Stimulated activated naive CD8-positive, alpha-beta T cell treated with anti-CD3 and anti-CD28 coated beads, Interleukin-15, amount 100 ng/mL, for 72 hours (primary cell): ENCODE results near the gene GALNT3.

Experiments
- ATAC-seq: fragments of 150-1000 bp; cut with Tn5 transposase; 2 replicates; pipeline ENCODE4 v1.10.0; 2021; ENCODE audit warnings: mild to moderate bottlenecking, moderate library complexity
- DNase-seq, 2 donors: peaks; one replicate each; pipeline ENCODE4 v3.0.0; 2021 to 2022
- H3K27ac Mint-ChIP-seq, 2 donors: one replicate each; pipeline ENCODE4 v1.8.0; 2022; ENCODE audit warnings: mild to moderate bottlenecking in 2 of 2, mixed read lengths in 2 of 2, moderate library complexity in 2 of 2
- H3K27me3 Mint-ChIP-seq: one replicate; pipeline ENCODE4 v1.8.0; 2022; ENCODE audit warnings: mixed read lengths
- H3K4me1 Mint-ChIP-seq: one replicate; pipeline ENCODE4 v1.8.0; 2022; ENCODE audit warnings: mild to moderate bottlenecking, mixed read lengths
- H3K4me3 Mint-ChIP-seq, 2 donors: one replicate each; pipeline ENCODE4 v1.8.0; 2022; ENCODE audit warnings: mild to moderate bottlenecking in 2 of 2, mixed read lengths in 2 of 2, moderate library complexity in 1 of 2
- H3K9me3 Mint-ChIP-seq, 2 donors: one replicate each; pipeline ENCODE4 v1.8.0; 2022; ENCODE audit warnings: mixed read lengths in 2 of 2

Gene GALNT3

DNA sequence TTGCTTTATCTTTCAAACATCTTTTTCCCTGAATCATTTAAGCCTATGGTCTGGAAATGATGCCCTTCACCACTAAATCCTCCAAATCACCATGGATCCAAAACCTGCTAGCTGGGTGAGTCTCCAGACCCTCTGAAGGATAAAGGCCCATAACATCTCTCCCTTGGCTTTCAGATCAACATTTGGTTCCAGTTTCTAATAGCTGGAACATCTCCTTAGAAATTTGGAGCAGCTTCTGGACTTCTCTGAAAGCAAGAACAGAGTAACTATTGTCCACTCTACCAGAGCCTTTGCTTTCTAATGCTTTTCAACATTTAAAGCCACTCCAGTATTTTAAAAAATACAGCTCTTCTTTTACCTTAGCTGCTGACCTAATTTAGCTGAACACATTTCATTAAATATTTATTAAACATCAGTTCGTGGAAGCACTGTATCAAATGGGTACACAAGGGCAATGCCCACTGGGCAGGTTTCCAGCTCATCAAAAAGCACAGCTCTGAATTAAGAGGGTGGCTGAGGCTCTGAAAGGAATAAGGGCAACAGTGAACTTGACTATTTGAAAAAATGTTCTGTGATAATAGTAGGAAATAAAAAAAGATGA, 75.3 kb downstream of the GALNT3 start:
- Mint-ChIP-seq H3K27me3 (peaks cover 9% of the 10 kb centered on the region), H3K27ac (no peak overlapping the region), H3K4me3 (no peak overlapping the region), H3K4me1 (no peaks in the 10 kb centered on the region), H3K9me3 (no peaks in the 10 kb centered on the region)
- ATAC-seq (no peak), DNase-seq (no peak)

DNA sequence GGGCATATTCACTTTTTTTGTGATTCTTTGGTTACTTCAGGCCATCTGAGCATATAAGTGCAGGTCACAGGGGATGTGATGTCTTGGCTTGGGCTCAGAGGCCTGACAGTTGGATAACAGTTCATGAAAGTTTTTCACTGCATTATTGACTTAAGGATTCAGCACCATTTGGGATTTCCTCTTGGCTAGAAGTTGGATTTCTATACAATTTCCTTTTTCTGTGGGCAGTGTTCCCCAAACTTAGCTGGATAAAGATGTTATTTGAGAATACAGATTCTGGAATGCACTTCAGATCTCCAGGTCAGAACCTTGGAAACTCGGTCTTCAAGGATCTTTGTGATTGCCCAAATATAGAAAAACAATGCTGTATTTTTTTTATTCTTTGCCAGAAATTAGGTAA, 78.0 kb downstream of the GALNT3 start:
- Mint-ChIP-seq H3K4me3 (no peak overlapping the region), H3K4me1 (no peaks in the 10 kb centered on the region), H3K27me3 (peaks cover 3% of the 10 kb centered on the region), H3K9me3 (no peaks in the 10 kb centered on the region), H3K27ac (no peak overlapping the region)
- ATAC-seq (no peak), DNase-seq (no peak)

DNA sequence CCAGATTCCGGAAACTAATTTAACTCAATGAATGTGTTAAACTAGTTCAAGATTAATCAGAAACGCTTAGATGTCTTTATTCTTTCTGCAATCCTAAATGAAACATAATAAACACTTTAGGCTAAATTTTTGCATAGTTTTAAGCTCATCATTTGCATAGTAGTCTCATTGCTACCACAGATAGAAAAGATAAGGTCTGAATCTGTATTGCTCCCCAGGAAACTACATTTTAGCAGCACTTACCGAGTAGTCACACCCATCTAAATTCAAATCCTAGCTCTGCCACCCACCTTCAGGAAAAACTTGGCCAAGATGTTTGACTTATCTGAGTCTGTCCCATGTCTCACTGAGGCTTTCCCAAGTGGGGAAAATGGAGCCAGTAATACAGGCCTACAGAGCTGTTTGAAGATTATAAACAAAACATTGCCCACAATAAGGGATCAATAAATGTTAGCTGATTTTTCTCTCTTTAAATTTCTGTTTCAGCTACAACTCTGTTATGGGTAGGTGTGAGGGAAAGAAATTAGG, 87.0 kb downstream of the GALNT3 start:
- peaks cover 29% of the 10 kb centered on the region for H3K27me3 Mint-ChIP-seq
- H3K9me3 Mint-ChIP-seq: peaks cover 0 to 7% of the 10 kb centered on the region in 2 donors
- H3K4me3 Mint-ChIP-seq: no peak overlapping the region
- no peak for ATAC-seq
- no peak overlapping the region for H3K27ac Mint-ChIP-seq
- no peak for DNase-seq
- H3K4me1 Mint-ChIP-seq: no peaks in the 10 kb centered on the region

DNA sequence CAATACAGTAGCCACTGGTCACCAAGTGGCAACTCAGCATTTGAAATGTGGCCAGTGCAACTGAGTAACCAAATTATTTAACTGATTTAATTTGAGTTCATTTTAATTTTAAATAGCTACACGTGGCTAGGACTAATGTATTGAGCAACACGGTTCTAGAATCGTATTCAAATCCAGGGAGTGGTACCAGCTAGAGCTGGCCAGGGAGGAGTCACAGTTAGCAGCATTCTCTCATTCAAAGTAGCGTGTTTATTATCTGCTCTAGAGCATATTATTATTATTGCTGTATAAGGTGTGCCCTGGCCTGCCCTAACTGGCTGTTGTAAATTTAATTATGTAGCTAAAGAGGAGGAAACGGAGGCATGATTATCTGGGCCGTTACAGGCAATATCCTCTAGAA, 92.9 kb downstream of the GALNT3 start:
- Mint-ChIP-seq H3K9me3 (no peaks in the 10 kb centered on the region), H3K4me3 (no peak overlapping the region), H3K4me1 (no peaks in the 10 kb centered on the region), H3K27ac (peak overlapping the region in 1 of 2 donors; percentile 52), H3K27me3 (peaks cover 46% of the 10 kb centered on the region)
- ATAC-seq (no peak), DNase-seq (no peak)

DNA sequence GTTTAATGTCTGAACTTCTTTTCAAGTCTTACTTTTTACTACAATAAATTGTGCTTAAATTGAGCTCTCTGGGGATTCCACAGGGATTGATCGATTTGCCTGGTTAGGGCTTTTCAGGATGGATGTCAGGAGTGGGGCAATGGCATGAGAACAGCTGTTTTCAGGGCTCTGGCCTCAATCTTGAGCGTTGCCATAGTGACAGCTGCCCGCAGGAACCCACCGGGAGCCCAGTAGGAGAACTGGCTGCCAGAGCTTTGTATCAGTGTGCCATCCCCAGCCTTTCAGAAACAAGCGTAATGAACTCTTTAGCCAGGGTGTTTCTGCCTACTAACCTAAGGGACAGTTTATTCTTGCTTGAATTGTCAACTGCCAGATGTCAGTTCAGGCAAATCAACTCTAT, 93.5 kb downstream of the GALNT3 start:
- no peaks in the 10 kb centered on the region for H3K9me3 Mint-ChIP-seq
- H3K4me1 Mint-ChIP-seq: no peaks in the 10 kb centered on the region
- H3K27me3 Mint-ChIP-seq: peaks cover 47% of the 10 kb centered on the region
- DNase-seq: no peak
- no peak for ATAC-seq
- no peak overlapping the region for H3K27ac Mint-ChIP-seq
- no peak overlapping the region for H3K4me3 Mint-ChIP-seq

DNA sequence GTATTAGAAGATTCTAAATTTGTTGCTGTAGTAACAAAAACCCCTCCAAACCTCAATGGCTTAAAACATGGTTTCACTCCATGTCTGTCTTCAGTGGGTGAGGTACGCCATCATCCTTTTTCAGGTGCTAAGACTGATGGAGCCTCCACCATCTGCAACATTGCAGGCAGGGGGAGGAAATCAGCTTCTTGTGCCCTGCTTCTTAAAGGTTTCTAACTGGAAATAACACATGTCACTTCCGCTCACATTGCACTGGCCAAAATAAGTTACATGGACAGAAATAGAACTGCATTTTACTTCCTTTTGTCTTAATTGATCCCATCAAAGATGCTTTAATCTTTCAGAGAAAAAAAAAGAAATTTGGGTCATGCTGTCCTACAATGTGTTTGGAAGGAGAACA, 94.1 kb downstream of the GALNT3 start:
- Mint-ChIP-seq H3K27ac (no peak overlapping the region), H3K4me3 (no peak overlapping the region), H3K9me3 (no peaks in the 10 kb centered on the region), H3K4me1 (no peaks in the 10 kb centered on the region), H3K27me3 (peaks cover 41% of the 10 kb centered on the region)
- ATAC-seq (no peak), DNase-seq (no peak)

DNA sequence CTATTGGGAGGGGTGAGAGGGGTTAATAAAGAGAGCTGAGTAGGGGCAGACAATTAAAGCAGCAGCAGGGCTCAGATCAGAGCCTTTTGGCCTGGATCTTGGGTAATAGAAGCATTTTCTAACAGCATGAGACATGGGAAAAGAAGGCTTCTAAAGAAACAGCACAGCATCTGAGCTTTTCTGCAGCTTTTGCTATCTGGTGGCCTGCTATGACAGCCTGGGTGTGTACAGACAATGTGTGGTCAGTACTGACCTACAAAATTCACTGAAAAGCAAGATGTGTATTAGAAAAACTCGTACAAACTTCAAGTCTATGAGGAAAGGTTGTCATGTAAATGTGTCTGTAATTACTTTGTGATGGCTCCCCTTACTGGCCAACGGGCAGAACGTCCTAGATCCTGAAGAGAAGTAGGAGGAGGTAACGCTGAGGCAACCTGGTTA, 95.6 kb downstream of the GALNT3 start:
- peak; percentile 64 for ATAC-seq
- Mint-ChIP-seq H3K9me3 (no peaks in the 10 kb centered on the region), H3K4me3 (no peak overlapping the region), H3K27ac (no peak overlapping the region), H3K27me3 (peaks cover 28% of the 10 kb centered on the region), H3K4me1 (no peaks in the 10 kb centered on the region)
- DNase-seq: no peak

DNA sequence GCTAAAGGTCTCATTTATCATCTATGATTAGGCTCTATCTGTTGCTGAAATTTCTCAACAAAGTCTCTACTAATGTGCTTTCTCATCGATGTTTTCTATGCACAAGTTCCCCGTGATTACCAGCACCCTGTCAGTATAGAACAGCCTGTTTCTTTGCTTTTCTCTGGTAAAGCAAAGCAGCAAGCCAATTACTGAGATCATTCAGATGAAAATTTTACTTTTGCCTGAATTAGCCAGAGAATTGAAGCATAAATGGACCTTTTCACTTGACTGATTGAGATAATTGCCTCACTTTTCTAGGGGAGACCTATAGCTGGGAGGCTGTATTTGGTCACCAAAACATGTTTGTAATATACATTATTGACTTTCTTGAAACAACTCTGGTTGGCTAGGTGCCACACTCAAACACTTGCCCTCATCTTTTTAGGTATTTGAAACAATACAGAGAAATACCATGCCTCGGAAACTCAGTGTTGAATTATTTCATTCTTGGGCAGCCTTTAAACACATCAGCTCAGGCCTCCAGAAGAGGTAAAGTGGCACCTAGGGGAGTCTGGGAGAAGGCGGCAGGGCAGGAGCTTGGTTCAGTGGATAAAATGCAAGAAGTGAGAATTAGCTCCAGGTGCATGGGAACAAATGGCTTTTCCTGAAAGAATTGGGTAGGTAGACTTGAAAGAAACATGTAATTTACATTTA, 96.2 kb downstream of the GALNT3 start:
- Mint-ChIP-seq H3K4me1 (no peaks in the 10 kb centered on the region), H3K27ac (no peak overlapping the region), H3K27me3 (peaks cover 25% of the 10 kb centered on the region)

More for the DNA sequence above, 96.2 kb downstream of the GALNT3 start:
- no peaks in the 10 kb centered on the region for H3K9me3 Mint-ChIP-seq
- ATAC-seq (no peak), DNase-seq (no peak)
- H3K4me3 Mint-ChIP-seq: no peak overlapping the region
